ENCODE data around the gene RNF214.

GRCh38 chr11:117183724-117184349 is 48.6 kb upstream of the RNF214 start:
- no peak for TF ChIP-seq CTCF (optimal IDR thresholded peaks at IDR 0.05 in 1 of 3, IDR thresholded peaks at IDR 0.05 in 1 of 3, conservative IDR thresholded peaks at IDR 0.05 in 1 of 3; ENCODE audit: extremely low read depth in 1 of 3, insufficient read depth in 2 of 3, low read length in 3 of 3)
- TF ChIP-seq EZH2 (IDR thresholded peaks at IDR 0.05; ENCODE audit: low read length) = no peak

Measured in keratinocyte (primary cell).